Muscle of leg (tissue), 11 donors: ENCODE results near the gene CHM. TPM values are rescaled to one million over a fixed set of nuclear protein-coding genes. Genes with fewer than 3 reads are reported as not detected.
"Not testable (repeated sequence)": the region's sequence is repeated elsewhere in the genome, so short reads cannot be mapped to it uniquely, and the experiment has no call there.

Experiments used
- DNase-seq: peaks from one replicate; pipeline ENCODE4 v3.0.0; 2013
- H3K27ac ChIP-seq: one replicate; pipeline ENCODE4 v1.5.1; 2013; ENCODE audit warnings: mild to moderate bottlenecking, low read length, control low read depth
- H3K27me3 ChIP-seq: one replicate; pipeline ENCODE4 v1.6.1; 2013; ENCODE audit warnings: low read length; ENCODE audit not compliant: control insufficient read depth, insufficient read depth
- H3K36me3 ChIP-seq: one replicate; pipeline ENCODE4 v1.6.1; 2013; ENCODE audit warnings: low read length; ENCODE audit not compliant: control insufficient read depth, insufficient read depth
- H3K4me1 ChIP-seq: one replicate; pipeline ENCODE4 v1.6.1; 2013; ENCODE audit warnings: low read length; ENCODE audit not compliant: control insufficient read depth, insufficient read depth
- H3K4me3 ChIP-seq: one replicate; pipeline ENCODE4 v1.5.1; 2013; ENCODE audit warnings: low read length, control low read depth
- H3K9me3 ChIP-seq: replicated peaks from 2 replicates; pipeline ENCODE4 v1.6.1; 2013; ENCODE audit warnings: low read depth, low read length; ENCODE audit not compliant: control insufficient read depth
- WGBS: methylation state at CpG from one replicate; pipeline ENCODE4 v1.1.5; 2013; ENCODE audit warnings: missing lambda C conversion rate; ENCODE audit not compliant: insufficient coverage; 5-methylcytosine and 5-hydroxymethylcytosine counted together
- polyA plus RNA-seq, 8 donors: library from polyadenylated mRNA; unstranded; fragments of 120-200 nt; gene quantifications; one replicate each; pipeline versions ENCODE4 v1.2.1 to v1.2.3, GENCODE V29; 2013; ENCODE audit warnings: inconsistent platforms in 1 of 8, low replicate concordance in 1 of 8; ENCODE audit not compliant: insufficient read length in 8 of 8, insufficient read depth in 1 of 8
- total RNA-seq: library from RNA; stranded (reverse); fragments of 120-200 nt; gene quantifications from one replicate; pipeline ENCODE4 v1.2.4, GENCODE V29; 2013

Gene CHM
- total and polyA plus RNA-seq, 9 donors: 11.2 to 15.7 (median 13.1) TPM

- no peaks in the 10 kb centered on the region for H3K9me3 ChIP-seq
- H3K4me3 ChIP-seq: no peak overlapping the region
- no peaks in the 10 kb centered on the region for H3K36me3 ChIP-seq
- no peaks in the 10 kb centered on the region for H3K4me1 ChIP-seq
- no peaks in the 10 kb centered on the region for H3K27me3 ChIP-seq
- H3K27ac ChIP-seq: no peak overlapping the region
- DNase-seq: no peak
- no CpG with 5 or more reads among the region's 1 CpG for WGBS
Measured at GRCh38 chrX:85927740-85928139, 119.6 kb downstream of the CHM start.

- Histone ChIP-seq H3K4me3 (no peak overlapping the region), H3K4me1 (no peaks in the 10 kb centered on the region), H3K9me3 (no peaks in the 10 kb centered on the region), H3K27me3 (no peaks in the 10 kb centered on the region), H3K36me3 (no peaks in the 10 kb centered on the region), H3K27ac (no peak overlapping the region)
- no peak for DNase-seq
- 40% methylated on average over 1 of the region's 3 CpGs for WGBS
Measured at GRCh38 chrX:85922821-85923220, 124.5 kb downstream of the CHM start.

GRCh38 chrX:85916656-85917280 is 130.6 kb downstream of the CHM start:
- H3K4me1 ChIP-seq, H3K4me3 ChIP-seq, H3K27me3 ChIP-seq, H3K27ac ChIP-seq, H3K36me3 ChIP-seq, DNase-seq, H3K9me3 ChIP-seq: not testable (repeated sequence)
- no CpG with 5 or more reads among the region's 2 CpGs for WGBS

- H3K36me3 ChIP-seq: no peaks in the 10 kb centered on the region
- no peak overlapping the region for H3K4me3 ChIP-seq
- H3K4me1 ChIP-seq: no peaks in the 10 kb centered on the region
- WGBS: 82% methylated on average over 6 of the region's 6 CpGs
- H3K27ac ChIP-seq: no peak overlapping the region
- H3K9me3 ChIP-seq: no peaks in the 10 kb centered on the region
- DNase-seq: no peak
- H3K27me3 ChIP-seq: peaks cover 2% of the 10 kb centered on the region
Measured at GRCh38 chrX:85914431-85914830, 132.9 kb downstream of the CHM start.

- no CpG with 5 or more reads among the region's 3 CpGs for WGBS
- no peaks in the 10 kb centered on the region for H3K36me3 ChIP-seq
- no peaks in the 10 kb centered on the region for H3K9me3 ChIP-seq
- H3K27ac ChIP-seq: no peak overlapping the region
- H3K4me1 ChIP-seq: no peaks in the 10 kb centered on the region
- H3K4me3 ChIP-seq: no peak overlapping the region
- no peaks in the 10 kb centered on the region for H3K27me3 ChIP-seq
- DNase-seq: no peak
Measured at GRCh38 chrX:85907316-85907715, 140.0 kb downstream of the CHM start.

GRCh38 chrX:85906399-85906798 is 141.0 kb downstream of the CHM start:
- WGBS: 92% methylated on average over 2 of the region's 2 CpGs
- H3K27me3 ChIP-seq: no peaks in the 10 kb centered on the region
- H3K36me3 ChIP-seq: no peaks in the 10 kb centered on the region
- no peak overlapping the region for H3K27ac ChIP-seq
- H3K4me3 ChIP-seq: no peak overlapping the region
- H3K9me3 ChIP-seq: no peaks in the 10 kb centered on the region
- no peaks in the 10 kb centered on the region for H3K4me1 ChIP-seq
- DNase-seq: no peak

- no peak overlapping the region for H3K4me3 ChIP-seq
- no peaks in the 10 kb centered on the region for H3K27me3 ChIP-seq
- H3K4me1 ChIP-seq: no peaks in the 10 kb centered on the region
- H3K27ac ChIP-seq: no peak overlapping the region
- no peaks in the 10 kb centered on the region for H3K9me3 ChIP-seq
- no peaks in the 10 kb centered on the region for H3K36me3 ChIP-seq
- no peak for DNase-seq
- no CpG with 5 or more reads among the region's 3 CpGs for WGBS
Measured at GRCh38 chrX:85905851-85906250, 141.5 kb downstream of the CHM start.

- Histone ChIP-seq H3K27ac (no peak overlapping the region), H3K9me3 (no peaks in the 10 kb centered on the region), H3K27me3 (no peaks in the 10 kb centered on the region), H3K4me3 (no peak overlapping the region), H3K4me1 (no peaks in the 10 kb centered on the region), H3K36me3 (no peaks in the 10 kb centered on the region)
- WGBS: no CpG with 5 or more reads among the region's 5 CpGs
- peak; percentile 11 for DNase-seq
Measured at GRCh38 chrX:85903692-85904471, 143.5 kb downstream of the CHM start.

GRCh38 chrX:85897362-85898126 is 149.8 kb downstream of the CHM start:
- no peak overlapping the region for H3K27ac ChIP-seq
- DNase-seq: no peak
- H3K4me3 ChIP-seq: no peak overlapping the region
- H3K36me3 ChIP-seq: no peaks in the 10 kb centered on the region
- WGBS: 69% methylated on average over 6 of the region's 7 CpGs
- H3K27me3 ChIP-seq: no peaks in the 10 kb centered on the region
- H3K9me3 ChIP-seq: no peaks in the 10 kb centered on the region
- H3K4me1 ChIP-seq: no peaks in the 10 kb centered on the region

- H3K4me3 ChIP-seq: no peak overlapping the region
- peak; percentile 25 for DNase-seq
- no peaks in the 10 kb centered on the region for H3K36me3 ChIP-seq
- no peaks in the 10 kb centered on the region for H3K4me1 ChIP-seq
- WGBS: no CpG with 5 or more reads among the region's 5 CpGs
- no peak overlapping the region for H3K27ac ChIP-seq
- no peaks in the 10 kb centered on the region for H3K27me3 ChIP-seq
- no peaks in the 10 kb centered on the region for H3K9me3 ChIP-seq
Measured at GRCh38 chrX:85882601-85883000, 164.8 kb downstream of the CHM start.
